ENCODE data around the gene RASGRP1.

Gene RASGRP1

DNA sequence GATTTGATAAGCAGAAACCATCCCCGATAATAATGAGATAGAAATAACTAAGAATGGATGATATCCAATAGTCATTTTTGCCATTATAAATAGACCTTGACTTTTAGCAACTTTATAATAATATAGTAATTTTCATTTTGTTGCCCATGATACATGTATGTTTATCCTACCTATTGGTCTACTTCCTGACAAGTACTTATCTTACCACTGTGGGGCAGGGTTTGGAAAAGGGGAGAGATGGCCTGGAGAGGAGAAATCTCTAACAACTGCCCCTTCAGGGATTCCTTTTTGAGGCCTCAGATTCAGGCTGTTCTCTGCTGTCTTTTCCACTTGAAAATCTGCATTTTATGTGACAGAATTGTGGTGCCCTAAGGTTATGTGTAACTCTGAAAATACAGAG lies 68.5 kb downstream of the RASGRP1 start:
- no peak for DNase-seq

DNA sequence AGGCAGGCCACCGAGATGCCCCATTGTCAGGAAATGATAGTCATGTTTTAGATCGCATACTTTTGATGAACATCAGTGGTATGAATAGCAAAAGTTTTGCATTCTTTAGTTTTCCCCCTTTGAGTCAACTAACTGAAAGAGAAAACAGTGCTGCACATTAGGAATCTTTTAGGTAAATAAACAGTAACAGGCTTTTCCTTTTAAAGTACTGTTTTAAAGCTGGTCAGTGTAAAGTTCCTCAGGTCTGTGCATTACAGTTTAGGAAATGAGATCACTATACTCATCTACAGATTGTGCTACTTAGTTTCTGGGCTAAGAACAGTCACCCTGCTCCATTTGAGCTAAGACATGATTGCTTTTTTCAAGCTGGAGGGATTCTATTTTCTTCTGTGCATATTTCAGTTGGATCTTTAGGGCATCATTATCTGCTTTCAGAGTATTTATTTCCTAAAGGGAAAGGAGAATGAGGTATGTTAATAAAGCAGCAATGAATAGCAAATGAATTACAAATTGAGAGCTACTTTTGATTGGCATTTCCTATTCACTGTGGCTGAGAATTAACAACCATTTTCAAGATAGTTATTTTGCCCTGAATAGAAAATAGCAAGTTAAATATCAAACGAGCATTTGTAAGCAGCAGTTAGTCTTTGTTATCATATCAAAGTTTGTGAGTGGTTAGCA lies 74.2 kb downstream of the RASGRP1 start:
- DNase-seq, result no peak

DNA sequence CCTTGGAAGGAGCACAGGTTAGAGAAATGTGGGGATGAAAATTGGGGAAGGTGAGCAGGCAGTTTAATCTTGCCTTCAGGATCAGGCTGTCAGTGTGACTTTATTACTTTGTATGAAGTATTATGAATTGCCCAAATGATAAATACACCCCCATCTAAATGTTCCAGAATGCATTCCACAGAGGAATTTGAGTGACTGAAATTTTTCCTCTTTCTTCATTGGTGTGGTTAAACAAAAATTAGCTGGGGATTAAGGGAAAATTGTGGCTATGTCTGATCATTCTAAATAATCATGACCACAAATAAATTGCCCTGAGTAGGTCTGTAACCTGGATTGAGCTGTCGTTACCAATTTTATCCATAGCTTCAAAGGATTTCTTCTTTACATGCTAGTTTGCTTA lies 77.2 kb downstream of the RASGRP1 start:
- no peak for DNase-seq

DNA sequence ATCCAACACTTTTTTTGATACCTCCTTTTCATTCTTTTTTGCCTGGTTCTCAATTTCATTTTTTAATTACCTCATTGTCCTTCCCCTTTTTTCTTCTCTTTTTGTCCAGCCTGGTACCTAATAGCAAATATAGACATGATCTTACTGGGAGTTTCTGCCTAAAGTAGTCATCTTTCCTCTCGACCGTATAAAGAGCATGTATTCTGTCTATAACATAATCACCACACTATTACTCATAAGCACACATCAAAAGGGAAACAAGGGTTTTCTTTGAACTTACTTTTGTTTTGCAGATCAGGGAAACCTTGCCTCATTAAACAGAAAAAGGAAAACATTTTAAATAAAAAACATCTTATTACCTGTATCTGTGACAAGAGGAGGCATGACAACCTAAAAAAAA lies 77.7 kb downstream of the RASGRP1 start:
- DNase-seq, result no peak

DNA sequence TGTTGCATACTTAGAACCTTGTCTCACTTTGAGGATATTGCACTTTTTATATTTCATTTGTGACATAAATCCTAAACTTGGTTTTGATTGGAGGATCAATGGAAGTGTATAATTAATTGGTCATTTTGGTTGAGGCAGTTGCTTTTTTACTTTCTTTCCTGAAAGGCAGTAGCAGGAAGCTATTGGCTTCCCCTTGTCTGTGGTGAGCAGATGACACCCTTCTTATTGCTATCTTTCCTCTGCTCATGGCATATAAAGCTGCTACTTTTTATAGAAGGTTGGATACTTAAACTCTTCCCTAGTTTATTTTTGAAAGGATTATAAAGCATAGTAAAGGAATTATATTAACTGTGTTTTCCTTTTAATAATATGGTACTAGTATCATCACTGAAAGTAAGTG lies 82.0 kb downstream of the RASGRP1 start:
- DNase-seq, result no peak

DNA sequence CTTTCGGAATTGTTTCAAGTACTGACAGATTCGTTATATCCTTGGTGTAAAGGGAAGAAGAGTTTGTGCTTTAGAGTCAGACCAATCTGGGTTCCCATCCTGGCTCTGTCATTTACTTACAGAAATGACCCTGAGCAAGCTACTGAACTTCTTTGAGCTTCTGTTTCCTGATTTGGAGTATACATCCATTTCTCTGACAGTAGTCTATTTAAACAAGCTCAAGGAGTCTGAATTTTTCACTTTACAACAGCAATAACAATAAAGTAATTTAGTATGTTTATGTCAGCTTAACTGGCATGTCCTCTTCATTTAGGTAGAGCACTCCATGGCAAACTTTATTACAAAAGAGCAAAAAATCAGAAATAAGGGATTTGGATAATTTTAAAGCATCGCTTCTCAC lies 82.9 kb downstream of the RASGRP1 start:
- DNase-seq, result no peak

DNA sequence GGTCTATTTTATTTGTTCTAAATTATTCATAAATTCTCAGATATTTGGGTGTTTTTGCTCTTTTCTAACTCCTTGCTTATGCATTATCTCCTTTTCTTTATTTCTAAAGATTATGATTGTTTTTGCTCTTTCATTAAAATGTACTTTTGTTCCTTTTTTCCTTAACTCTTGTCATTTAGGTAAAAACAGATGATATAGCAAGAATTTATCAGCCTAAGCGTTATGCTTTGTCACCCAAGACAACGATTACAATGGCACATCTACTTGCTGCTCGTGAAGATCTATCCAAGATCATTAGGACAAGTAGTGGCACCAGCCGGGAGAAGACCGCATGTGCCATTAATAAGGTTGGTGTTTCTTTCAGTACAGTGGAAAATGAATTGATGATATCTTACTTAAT lies 83.5 kb downstream of the RASGRP1 start:
- DNase-seq, result no peak

DNA sequence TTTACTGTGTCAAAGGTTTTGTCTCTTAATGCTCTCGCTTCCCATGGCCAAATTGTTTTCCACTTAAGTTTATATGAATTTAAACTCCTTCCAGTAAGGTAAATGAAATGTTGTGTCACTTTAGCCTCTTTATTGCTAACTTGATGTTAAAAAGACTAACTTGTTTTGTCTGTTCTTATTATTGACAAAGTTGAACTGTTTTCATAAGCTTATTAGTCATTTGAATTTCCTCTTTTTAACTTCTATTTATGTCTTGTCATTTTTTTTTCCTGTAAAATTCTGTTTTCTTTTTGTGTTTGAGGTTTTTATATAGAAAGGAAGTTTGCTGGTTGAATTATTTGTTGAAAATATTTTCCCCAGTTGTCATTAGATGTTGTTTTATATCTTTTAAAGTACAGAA lies 84.9 kb downstream of the RASGRP1 start:
- no peak for DNase-seq

DNA sequence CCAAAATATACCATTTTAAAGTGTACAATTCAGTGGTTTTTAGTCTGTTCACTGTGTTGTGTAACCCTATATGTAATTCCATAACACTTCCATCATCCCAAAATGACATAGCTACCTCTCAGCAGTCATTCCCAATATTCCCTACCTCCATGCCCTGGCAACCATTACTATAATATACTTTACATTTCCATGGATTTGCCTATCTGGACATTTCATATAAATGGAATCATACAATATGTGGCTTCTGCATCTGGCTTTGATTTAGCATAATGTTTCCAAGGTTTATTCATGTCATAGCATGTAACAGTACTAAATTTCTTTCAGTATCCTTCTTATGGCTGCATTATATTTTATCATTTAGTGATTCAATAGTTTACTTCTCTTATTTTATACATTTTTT lies 85.3 kb downstream of the RASGRP1 start:
- no peak for DNase-seq

DNA sequence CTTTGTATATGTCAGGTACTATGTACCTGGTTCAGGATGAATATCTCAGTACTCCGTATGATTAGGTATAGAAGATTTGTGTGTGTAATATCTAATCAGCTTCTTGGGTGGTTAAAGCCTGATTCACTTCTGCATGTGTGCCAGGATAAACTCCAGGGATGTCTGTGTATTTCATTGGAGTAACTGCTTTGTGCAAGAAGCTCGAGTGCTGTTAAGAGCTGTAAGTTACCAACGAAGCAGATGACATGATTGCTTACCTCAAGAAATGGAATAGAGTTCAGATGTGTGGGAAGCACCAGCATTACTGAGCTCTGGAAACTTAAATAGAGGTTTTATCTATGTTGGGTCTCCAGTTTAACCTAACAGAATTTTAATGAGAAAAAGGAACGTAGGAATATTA lies 87.0 kb downstream of the RASGRP1 start:
- DNase-seq, result no peak

DNA sequence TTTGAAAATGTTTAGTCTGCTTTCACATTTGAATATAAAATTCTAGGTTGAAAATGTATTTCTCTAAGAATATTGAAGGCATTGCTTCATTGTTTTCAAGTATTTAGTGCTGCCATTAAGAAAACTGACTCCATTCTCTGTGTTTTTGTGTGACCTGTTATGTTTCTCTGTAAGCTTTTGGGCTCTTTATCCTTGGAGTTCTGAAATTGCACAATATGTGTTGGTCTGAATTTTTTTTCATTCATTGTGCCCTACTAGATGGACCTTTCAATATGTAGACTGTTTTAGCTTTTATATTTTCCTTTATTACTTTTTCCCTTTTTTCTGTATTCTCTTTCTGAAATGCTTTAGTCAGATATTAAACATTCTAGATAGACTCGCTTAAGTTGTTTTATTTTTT lies 88.5 kb downstream of the RASGRP1 start:
- DNase-seq, result no peak

DNA sequence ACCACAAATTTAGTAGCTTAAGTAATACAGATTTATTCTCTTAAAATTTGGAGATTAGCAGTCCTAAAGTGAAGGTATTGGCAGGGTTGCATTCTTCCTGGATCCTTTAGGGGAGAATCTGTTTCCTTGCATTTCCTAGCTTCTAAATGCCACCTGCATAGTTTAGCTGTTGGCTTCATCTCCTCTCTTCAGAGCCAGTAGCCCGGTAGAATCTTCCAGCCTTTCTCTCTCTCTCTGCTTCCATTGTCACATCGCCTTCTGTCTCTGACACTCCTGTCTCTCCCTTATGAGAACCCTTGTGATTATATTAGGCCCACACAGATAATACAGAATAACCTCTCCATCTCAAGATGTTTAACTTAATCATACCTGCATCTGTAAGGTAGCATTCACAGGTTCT lies 89.3 kb downstream of the RASGRP1 start:
- DNase-seq, result no peak

DNA sequence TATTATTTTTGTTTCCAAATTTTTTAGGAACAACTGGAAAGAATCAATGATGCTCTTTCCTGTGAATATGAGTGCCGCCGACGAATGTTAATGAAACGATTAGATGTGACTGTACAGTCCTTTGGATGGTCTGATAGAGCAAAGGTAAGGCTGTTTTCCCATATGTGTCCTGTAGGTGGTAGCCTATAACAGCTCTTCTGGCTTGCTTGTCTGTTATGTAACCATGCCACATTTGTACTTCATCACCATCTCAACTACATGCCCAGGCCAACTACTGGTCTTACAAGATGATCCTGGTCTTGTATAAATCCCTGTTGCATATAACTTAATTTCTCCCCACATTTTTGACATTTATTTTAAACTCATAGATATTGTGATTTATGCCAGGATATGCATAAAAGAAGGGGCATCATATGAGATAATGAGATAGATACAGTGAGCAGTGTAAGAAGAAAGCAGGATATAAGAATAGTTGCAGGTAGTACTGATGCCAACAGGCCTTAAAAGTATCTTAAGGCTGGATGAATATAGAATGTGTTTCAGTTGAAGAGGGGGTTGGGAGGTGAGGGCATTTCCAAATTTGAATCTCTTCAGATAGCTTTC lies 90.4 kb downstream of the RASGRP1 start:
- DNase-seq, result no peak

DNA sequence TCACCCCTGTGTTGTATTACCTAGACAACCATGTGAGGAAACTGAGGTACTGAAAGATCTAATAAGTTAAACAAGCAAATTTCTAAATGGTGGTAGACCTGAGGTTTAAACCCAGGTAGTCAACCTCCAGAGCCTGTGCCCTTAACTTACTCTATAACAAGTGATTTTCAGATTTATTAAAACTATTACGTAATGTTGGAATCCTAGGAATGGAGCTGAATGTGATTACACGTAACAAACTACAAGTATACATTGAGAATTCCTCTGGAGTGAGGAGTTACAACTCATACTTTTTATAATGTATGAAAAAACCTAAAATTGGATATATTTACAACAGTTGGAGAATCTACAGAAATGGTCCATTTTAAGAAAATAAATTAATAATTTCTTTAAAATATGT lies 92.6 kb downstream of the RASGRP1 start:
- no peak for DNase-seq

DNA sequence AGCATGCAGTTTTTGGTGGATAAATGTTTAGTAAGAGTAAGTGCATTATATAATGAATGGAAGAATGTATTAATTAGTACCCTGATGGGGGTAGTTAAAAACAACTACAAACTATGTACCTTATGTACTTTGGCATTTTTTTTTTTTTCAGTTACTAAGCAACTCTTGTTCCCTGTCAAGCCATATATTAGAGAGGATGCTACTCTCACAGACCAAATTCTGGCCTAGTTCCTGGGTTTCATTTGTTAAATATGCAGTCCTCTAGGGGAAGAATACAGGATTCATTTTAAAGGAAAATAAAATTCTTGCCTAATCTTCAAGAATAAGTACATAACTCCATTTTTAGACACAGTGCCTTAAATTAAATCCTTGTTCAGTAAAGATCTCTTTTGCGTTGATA lies 93.8 kb downstream of the RASGRP1 start:
- DNase-seq, result no peak

DNA sequence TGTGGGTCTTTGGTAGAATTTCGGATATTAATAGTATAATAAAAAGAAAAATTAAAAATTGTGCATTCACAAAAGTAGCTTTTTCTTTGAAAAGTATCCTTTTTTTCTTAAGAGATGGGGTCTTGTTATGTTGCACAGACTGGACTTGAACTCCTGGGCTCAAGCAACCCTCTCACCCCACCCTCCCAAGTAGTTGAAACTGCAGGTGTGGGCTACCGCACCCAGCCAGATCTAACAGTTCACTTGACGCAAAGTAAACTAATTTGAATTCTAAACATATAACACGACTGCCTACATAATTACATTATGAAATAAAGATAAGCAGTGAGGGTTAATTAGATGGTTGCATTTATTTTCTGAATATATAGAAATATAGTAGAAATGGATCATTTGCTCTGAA lies 99.9 kb downstream of the RASGRP1 start:
- DNase-seq, result no peak

DNA sequence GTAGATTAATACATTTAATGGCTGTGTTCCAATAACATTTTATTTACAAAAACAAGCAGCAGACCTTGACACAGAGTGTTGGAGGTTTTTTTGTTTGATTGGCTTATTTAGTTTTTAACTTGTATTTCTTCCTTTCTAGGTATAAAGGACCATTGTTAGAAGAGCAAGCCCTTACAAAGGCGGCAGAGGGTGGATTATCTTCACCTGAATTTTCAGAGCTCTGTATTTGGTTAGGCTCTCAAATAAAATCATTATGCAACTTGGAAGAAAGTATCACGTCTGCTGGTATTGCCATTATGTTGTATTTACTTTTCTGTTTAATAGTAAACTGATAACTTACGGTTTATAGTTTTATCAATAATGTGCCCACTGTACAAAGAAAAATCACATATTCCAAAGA lies 100.7 kb downstream of the RASGRP1 start:
- no peak for DNase-seq

DNA sequence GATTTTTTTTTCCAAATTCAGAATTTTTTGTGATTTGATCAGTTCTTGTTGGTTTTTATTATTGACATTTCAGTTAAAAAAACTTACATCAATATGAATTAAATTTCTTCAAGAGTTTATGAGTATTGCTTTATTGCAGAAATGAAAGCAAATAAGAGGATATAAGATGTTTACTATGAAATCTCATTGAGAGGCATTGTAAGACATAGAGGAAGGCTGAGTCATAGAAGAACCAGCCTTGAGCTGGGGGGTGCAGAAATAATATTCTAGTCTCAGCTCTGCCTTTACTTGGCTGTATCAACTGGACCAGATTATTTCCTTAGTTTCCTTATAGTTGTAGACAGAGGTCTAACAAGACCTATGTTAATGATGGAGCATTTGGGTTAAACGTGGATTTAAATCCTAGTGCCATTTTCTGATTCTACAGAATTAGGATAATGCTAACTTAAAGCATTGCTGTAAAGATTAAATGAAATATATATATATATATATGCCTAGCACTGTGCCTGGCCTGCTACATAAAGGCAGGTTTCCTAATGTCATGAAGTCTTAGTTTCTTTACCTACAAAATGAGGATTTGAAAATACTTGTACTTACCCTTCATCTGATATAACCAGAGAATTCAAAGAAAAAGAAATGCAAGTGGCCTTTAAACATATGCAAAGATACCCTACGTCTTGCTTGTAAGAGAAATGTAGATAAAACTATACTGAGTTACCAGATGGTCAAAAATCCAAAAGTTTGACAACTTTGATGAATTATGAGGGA lies 103.4 kb downstream of the RASGRP1 start:
- DNase-seq, result no peak

DNA sequence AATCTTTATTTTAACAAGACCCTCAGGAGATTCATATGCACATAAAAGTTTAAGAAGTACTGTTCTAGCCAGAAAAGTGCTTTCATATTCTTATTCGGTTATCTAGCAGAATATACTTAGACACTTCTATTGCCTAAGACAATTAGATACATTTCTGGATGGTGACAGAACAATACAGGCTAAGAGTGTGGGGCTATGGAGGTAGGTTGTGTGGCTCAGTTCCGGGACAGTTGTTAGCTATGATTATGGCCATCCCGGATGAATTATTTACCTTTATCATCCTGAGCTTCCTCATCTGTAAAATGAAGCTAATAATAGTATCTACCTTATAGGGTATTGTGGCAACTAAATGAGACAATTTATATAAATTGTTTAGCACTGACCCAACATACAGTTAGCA lies 104.1 kb downstream of the RASGRP1 start:
- no peak for DNase-seq

DNA sequence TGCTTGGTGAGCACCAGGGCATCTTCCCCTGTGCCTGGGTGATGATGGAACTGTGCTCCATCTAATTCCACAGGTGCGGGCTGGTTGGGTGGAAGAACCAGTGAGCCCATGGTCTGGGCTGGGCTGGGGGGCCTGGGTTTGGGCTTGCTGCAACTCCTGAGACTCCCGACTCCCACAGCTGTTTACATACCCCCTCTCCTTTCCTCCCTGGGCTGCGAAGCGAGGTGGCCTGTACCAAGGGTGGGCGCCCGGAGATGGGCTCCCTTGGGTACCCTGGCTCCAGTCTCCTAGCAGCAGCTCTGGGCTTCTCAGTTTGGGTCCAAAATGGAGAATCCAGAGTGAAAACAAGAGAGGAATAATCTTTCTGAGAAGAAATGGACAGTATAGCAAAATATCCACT lies 105.1 kb downstream of the RASGRP1 start:
- DNase-seq, result no peak

DNA sequence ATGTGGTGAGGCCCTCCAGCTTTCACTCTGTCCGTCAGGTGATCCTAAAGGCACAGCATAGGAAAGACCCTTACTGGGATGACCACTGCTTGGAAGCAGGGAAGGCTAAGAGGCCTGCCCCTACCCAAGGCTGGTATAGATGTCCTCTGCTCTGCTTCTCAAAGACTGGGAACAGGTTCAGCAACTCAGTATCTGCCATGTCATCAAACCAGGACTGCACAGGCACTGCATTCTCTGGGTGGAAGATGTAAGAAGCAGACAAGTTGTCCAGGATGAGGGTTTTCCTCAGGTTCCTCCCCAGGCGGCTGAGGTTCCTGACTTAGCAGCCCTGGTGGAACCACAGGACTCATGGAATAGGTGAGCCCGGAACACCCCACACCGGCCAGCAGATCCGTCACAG lies 106.0 kb downstream of the RASGRP1 start:
- no peak for DNase-seq

DNA sequence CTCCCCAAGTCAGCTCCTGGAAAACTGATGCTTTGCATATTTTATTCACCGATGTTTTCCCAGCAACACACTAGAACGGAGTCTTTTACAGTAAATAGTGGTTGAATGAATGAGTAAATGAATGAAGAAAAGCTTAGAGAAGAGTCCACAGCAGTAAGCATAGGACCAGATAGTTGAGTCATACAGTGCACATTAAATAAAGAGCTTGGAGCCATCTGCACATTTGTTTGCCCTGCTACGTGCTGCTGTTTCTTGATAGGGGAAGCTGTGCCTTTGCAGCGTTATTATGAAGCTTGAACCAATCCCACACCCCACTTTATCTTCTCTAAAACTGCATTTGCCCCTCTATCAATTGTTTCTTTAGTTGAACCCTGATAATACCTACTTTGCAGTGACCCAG lies 109.5 kb downstream of the RASGRP1 start:
- DNase-seq, result no peak

DNA sequence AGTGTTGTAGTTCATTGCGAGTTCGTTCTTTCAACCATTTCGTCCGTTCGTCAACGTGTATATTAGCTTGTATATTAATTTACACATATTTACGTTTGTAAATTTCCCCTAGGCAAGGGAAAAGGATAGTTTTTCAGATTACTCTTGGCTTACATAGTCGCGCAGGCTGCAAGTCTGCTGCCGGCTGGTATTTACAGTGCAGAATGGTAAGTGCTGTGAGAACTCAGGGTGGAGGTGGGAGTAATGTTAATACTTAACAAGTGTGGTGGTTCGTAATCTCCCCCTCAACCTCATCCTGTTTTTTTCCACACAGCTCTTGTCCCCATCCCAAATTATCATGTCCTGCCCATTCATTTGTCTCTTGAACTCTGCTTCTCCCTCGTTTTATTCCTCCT lies 109.9 kb downstream of the RASGRP1 start:
- DNase-seq, result no peak

DNA sequence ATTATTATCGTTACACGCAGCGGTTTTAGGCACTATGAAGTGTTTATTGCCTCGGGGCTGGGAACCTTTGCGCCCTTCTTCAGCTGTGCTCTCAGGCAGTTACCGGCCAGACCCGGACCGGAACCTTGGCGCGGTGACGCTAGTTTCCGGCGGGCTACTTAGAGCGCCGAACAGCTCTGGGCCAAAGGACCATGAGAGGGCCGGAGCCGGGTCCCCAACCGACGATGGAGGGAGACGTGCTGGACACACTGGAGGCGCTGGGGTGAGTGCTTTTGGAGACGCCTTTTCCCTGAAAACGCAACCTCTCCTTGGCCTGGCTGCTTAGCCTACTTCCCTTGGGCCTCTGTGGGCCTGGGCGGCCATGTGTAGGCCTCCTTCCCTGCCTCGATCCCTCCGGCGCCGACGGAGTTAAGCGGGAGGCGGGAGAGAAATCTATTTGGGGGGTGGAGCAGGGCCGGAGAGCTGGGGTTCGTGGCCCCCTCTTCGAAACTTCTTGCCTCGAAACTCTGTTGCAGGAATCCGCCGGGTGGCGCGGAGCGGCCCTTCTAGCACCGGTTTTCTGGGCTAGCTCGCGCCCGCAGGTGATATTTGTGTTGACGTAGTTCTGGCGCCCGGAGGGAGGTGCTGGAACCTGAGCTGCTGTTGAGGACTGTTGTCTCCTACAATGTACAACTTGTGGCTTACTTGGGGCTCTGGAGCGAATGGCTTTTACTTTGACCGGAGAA lies 110.5 kb downstream of the RASGRP1 start, which contains the start of gene FAM98B:
FAM98B (plus strand) TSS at position 157 of the 725 bp plus-strand sequence; CDS start at position 192, 35 bp downstream.
- DNase-seq, result peak; percentile 94
